ENCODE results near the gene GJD4. TPM values are rescaled to one million over a fixed set of nuclear protein-coding genes. Genes with fewer than 3 reads are reported as not detected.

The GJD4 gene
- total and polyA plus RNA-seq, 2 of the 4 experiments (the other 2 are of a cell fraction), result not detected

- 85% methylated on average over 1 of the region's 3 CpGs; no CpG with 5 or more reads in 1 of the 2 experiments for WGBS, 2 experiments (ENCODE audit: extremely low coverage in 2 of 2, insufficient read length in 1 of 2)
- Histone ChIP-seq H2BK120ac (ENCODE audit: low read depth, low read length) (no peak overlapping the region), H2BK20ac (ENCODE audit: low read depth, low read length) (no peak overlapping the region), H3K27ac (ENCODE audit: insufficient read depth, low read length) (no peak overlapping the region), H3K4me2 (ENCODE audit: low read depth, low read length) (no peak overlapping the region), H3K36me3 (ENCODE audit: control insufficient read depth, insufficient read depth, low read length) (no peaks in the 10 kb centered on the region), H3K9me1 (ENCODE audit: insufficient read depth, low read length) (no peaks in the 10 kb centered on the region), H2BK15ac (ENCODE audit: low read depth, low read length) (no peak overlapping the region), H3K23ac (ENCODE audit: low read depth, low read length) (no peak overlapping the region; the same call in 1 of the 2 replicates), H3K4me3 (ENCODE audit: insufficient read depth, low read depth, low read length) (no peak overlapping the region), H3K56ac (ENCODE audit: extremely low read depth, insufficient read depth, low read length) (no peak overlapping the region), H3K79me1 (ENCODE audit: low read depth in 1 of 2, low read length in 2 of 2) (no peaks in the 10 kb centered on the region), H3K27me3 (ENCODE audit: control insufficient read depth, insufficient read depth, low read length) (peaks cover 22% of the 10 kb centered on the region), H3K4ac (ENCODE audit: low read depth, low read length) (no peak overlapping the region), H3K9ac (ENCODE audit: low read depth, low read length) (no peak overlapping the region), H3K18ac (ENCODE audit: low read depth, low read length) (no peak overlapping the region), H3K9me3 (ENCODE audit: control insufficient read depth, insufficient read depth, low read length) (peaks cover 9% of the 10 kb centered on the region), H4K8ac (ENCODE audit: low read depth in 2 of 2, low read length in 2 of 2) (no peak overlapping the region), H2AK9ac (replicated peaks; ENCODE audit: low read depth, low read length, poor library complexity) (no peak overlapping the region), H4K91ac (ENCODE audit: insufficient read depth, low read depth, low read length) (no peak overlapping the region), H4K5ac (ENCODE audit: low read depth, low read length) (no peak overlapping the region), H4K20me1 (ENCODE audit: insufficient read depth, low read length) (no peaks in the 10 kb centered on the region), H2AK5ac (ENCODE audit: low read depth, low read length) (no peak overlapping the region), H3K14ac (replicated peaks; ENCODE audit: low read depth, low read length) (no peak overlapping the region), H3K4me1 (ENCODE audit: control insufficient read depth, insufficient read depth, low read length) (no peaks in the 10 kb centered on the region), H2BK5ac (ENCODE audit: low read depth, low read length, poor library complexity, severe bottlenecking) (no peak overlapping the region), H2AFZ (replicated peaks; ENCODE audit: low read length, poor library complexity) (no peak overlapping the region)
- no TSS peak for BruUV-seq (replicated peaks)
- ChIA-PET CTCF (no interaction called here), POLR2A (ENCODE audit: unreplicated experiment) (no interaction called here)
- dilution Hi-C loops (cut with HindIII; ENCODE audit: low sequenced_read_pairs, unreplicated experiment), result no loop called here
- intact Hi-C loops (cut with micrococcal nuclease), result loop anchor here (10.0 kb wide), 1 partner anchor 360 kb away; no protein-coding TSS in a partner anchor
- ATAC-seq (ENCODE audit: low read depth) (no peak), DNase-seq (no peak)
- TF ChIP-seq ELK1 (IDR thresholded peaks at IDR 0.05; ENCODE audit: borderline replicate concordance, low read depth, low read length), result no peak
- TF ChIP-seq MAZ (IDR thresholded peaks at IDR 0.05; ENCODE audit: borderline replicate concordance, low read depth, low read length), result no peak
- TF ChIP-seq RFX5 (IDR thresholded peaks at IDR 0.05; ENCODE audit: low read depth, low read length), result no peak
- TF ChIP-seq FOS (IDR thresholded peaks at IDR 0.05; ENCODE audit: low read depth, low read length), result no peak
- TF ChIP-seq, protein P1, sequence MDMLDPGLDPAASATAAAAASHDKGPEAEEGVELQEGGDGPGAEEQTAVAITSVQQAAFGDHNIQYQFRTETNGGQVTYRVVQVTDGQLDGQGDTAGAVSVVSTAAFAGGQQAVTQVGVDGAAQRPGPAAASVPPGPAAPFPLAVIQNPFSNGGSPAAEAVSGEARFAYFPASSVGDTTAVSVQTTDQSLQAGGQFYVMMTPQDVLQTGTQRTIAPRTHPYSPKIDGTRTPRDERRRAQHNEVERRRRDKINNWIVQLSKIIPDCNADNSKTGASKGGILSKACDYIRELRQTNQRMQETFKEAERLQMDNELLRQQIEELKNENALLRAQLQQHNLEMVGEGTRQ (IDR thresholded peaks at IDR 0.05; ENCODE audit: low read depth, low read length), result no peak
- no peak for TF ChIP-seq CEBPB (IDR thresholded peaks at IDR 0.05; ENCODE audit: low read depth, low read length)
- TF ChIP-seq RAD21 (IDR thresholded peaks at IDR 0.05; ENCODE audit: low read length), result no peak
- TF ChIP-seq SMC3 (IDR thresholded peaks at IDR 0.05; ENCODE audit: low read depth, low read length), result no peak
- no peak for TF ChIP-seq NFE2L2 (IDR thresholded peaks at IDR 0.05; ENCODE audit: low read depth, low read length)
- no peak for TF ChIP-seq MAFK (IDR thresholded peaks at IDR 0.05; ENCODE audit: low read depth, low read length)
- no peak for TF ChIP-seq RCOR1 (IDR thresholded peaks at IDR 0.05; ENCODE audit: insufficient replicate concordance, low read length)
- no peak for TF ChIP-seq POLR2A (IDR thresholded peaks at IDR 0.05; ENCODE audit: low read depth, low read length)
- no peak for TF ChIP-seq CTCF (conservative IDR thresholded peaks at IDR 0.05; ENCODE audit: low read depth, low read length)
- TF ChIP-seq MXI1 (IDR thresholded peaks at IDR 0.05; ENCODE audit: borderline replicate concordance, low read depth, low read length), result no peak
- no peak for TF ChIP-seq CHD1 (IDR thresholded peaks at IDR 0.05; ENCODE audit: low read depth, low read length)
- in situ Hi-C loops (cut with MboI; ENCODE audit: low sequenced_read_pairs), result no loop called here
Observed at GRCh38 chr10:35595106-35595505, 10.0 kb upstream of the GJD4 start.
